Middle frontal gyrus (tissue), 1 donor: ENCODE measurements around the gene SOX30.
"Not testable (repeated sequence)": the region's sequence is repeated elsewhere in the genome, so short reads cannot be mapped to it uniquely, and the experiment has no call there.

ENCODE experiments used
- DNase-seq: peaks from one replicate; pipeline ENCODE4 v3.0.0-alpha.2; 2015; ENCODE audit warnings: low spot score; ENCODE audit errors: extremely low spot score

The SOX30 gene

DNA sequence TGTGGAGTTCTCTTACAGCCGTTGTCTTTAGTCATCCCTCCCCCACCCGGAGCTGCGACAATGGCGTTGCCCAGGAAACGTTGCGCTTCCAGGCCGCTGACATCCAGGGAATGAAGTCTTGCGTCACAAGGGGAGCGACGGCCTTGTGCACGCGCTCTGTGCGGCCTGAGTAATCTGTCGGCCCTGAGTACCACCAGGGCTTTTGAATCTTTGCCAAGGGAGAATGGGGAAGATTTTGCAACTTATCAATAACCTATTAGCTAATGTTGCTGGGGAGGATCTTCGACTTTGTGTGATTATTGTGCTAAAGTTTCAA is at the start of gene SOX30:
Gene SOX30, minus strand, starts transcription at position 62 of the 316 bp plus-strand sequence. CDS start 360 bp downstream, outside the sequence.
- no peak for DNase-seq

DNA sequence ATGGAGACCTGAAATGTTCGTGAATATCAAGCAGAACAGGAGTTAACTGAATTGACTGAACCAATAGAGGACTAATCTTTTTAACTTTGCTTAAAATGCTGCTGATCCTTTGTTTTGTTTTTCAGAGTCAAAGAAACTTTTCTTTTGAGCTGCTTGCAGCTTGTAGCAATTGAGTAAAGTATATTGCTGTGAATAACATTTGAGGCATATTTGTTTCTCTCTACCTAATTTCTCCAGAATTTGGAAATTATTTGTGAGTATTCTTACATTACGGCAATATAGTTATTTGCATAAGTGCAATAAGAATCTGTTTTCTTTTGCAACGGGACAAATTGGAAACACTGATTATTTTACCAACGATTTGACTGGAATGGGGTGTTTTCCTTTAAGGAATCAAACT is 46.4 kb upstream of the SOX30 start:
- not testable (repeated sequence) for DNase-seq

DNA sequence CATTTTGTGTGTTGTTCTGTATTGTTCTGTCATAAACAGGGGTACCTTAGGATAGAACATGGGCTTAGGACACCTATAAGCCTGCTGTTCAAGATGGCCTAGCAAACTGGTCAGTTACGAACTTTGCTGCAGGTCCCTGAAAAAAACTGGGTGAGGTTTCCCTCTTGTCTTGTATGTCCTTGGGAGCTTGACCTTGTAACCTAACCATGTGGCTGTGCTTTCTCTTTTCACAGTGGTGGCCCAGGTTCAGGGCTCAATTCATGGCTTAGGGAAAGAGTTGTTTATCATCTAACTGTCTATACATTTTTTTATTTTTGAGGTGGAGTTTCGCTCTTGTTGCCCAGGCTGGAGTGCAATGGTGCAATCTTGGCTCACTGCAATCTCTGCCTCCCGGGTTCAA is 43.9 kb upstream of the SOX30 start:
- DNase-seq, result not testable (repeated sequence)

DNA sequence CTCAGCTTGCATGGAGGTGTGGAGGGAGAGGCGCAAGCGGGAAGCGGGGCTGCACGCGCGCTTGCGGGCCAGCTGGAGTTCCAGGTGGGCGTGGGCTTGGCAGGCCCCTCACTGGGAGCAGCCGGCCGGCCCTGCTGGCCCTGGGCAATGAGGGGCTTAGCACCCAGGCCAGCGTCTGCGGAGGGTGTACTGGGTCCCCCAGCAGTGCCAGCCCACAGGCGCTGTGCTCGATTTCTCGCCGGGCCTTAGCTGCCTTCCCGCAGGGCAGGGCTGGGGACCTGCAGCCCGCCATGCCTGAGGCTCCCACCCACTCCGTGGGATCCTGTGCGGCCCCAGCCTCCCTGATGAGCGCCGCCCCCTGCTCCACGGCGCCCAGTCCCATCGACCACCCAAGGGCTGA is 41.6 kb upstream of the SOX30 start:
- DNase-seq, result not testable (repeated sequence)

DNA sequence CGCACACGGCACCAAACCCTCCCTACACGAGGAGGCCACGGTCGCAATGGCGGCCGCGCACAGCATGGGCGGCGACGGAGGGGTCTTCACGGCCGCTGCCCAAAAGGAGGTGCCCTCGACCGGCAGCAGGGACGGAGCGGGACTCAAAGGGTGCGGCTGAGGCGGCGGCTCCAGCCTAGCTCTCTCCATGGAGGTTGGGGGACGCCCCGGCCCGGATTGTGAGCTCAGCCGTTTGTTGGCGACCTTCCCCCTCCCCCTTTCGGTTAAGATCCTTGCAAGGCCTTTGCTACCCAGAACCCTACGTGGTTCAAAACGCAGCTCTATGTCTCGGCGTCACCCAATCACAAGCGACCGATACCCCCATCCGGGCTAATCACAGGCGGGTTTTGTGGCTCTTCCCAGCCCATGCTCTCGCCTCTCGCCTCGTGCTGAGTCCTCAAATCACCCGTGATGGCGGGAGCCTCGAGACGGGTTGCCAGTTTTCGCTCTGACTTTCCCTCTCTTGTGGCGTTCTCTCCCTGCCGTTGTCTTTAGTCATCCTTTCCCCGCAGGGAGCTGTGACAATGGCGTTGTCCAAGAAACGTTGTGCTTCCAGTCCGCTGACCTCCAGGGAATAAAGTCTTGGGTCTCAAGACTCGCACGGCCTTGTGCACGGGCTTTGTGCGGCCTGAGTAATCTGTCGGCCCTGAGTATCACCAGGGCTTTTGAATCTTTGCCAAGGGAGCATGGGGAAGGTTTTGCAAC is 38.6 kb upstream of the SOX30 start:
- no peak for DNase-seq

DNA sequence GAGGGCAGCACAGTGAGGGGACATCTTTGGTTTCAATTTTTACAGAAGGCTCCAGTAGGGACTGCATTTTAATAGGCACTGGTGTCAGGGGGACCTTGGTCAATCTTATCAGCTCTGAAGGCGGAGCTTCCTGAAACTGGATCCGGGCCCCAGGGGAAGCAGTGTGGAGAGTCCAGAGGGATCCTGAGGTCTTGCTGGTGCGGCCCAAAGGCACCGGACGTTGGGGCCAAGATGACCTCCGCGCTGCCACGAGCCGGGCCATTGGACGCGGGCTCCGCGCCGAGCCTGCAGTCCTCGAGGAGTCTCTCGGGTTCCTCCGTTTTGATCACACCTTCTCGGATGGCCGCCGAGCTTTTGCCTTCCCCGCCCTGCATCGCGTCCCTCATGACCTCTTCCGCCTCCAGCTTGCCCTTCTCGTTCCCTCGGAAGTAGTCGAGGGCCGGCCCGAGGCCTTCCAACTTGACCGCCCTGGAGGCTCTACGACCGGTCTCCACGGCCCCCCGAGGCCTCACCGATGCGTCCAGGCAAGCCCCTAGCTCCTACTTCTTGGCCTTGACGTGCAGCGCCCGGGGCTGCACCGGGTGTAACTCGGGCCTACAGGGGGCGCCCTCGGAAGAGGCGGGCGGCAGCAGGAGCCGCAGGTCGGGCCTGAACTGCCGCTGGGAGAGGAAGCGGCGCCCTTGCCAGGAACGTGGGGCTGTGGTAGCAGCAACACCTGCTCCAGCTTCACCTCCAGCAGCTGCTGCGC is 37.9 kb upstream of the SOX30 start:
- DNase-seq, result no peak

DNA sequence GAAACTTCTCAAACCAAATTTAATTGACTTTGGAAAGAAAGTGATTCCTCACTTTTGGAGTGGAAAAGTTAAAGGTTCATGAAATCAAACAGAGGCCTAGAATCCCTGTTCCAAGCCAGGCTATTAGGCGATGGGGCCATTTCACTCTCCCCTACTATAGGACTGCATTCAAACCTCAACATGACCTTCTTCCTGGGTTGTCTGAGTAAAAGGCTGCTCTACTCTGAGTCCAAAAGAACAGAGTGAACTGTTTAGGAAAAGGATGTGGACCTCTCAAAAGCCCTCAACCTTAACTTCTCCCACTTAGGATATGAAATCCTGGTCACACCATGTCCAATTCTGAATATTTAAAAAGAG is 34.9 kb upstream of the SOX30 start:
- DNase-seq, result no peak

DNA sequence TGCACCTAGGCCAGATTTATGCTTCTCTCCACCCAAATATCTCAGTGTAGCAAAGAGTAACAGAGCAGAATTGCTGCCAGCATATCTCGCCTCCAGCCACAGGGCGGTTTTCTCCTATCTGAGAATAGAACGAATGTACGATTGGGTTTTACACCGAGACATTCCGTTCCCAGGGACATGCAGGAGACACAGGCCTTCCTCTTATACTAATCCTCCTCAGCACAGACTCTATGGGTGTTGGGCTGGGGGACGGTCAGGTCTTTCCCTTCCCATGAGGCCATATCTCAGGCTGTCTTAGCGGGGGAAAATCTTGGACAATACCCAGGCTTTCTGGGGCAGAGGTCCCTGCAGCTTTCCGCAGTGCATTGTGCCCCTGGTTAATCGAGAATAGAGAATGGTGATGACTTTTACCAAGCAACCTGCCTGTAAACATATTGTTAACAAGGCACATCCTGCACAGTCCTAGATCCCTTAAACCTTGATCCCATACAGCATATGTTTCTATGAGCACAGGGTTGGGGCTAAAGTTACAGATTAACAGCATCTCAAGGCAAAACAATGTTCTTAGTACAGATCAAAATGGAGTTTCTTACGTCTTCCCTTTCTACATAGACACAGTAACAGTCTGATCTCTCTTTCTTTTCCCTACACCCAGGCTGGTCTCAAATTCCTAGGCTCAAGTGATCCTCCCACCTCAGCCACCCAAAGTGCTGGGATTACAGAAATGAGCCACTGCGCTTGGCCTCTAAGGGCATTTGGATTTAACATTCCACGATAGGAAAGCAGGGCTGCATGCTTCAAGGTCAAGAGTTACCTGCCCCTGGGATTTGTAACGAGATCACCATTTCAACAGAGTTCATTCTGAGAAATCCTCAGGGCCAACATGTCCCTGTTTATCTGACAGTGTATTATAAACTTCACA is 34.3 kb upstream of the SOX30 start:
- not testable (repeated sequence) for DNase-seq

DNA sequence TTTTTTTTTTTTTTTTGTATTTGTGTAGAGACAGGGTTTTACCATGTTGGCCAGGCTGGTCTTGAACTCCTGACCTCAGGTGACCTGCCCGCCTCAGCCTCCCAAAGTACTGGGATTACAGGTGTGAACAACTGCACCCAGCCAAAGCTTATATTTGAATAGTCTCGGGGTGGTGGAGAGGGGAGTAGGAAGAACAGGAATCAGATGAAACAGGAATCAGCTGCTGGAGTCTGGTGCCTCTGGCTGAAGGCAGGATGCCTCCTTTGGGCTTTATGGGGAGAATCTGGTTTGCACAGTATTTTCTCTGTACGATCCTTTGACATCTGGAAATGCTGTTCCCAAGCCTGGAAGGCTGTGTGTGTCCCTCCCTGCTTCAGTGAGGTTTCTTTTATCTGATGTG is 30.0 kb upstream of the SOX30 start:
- no peak for DNase-seq

DNA sequence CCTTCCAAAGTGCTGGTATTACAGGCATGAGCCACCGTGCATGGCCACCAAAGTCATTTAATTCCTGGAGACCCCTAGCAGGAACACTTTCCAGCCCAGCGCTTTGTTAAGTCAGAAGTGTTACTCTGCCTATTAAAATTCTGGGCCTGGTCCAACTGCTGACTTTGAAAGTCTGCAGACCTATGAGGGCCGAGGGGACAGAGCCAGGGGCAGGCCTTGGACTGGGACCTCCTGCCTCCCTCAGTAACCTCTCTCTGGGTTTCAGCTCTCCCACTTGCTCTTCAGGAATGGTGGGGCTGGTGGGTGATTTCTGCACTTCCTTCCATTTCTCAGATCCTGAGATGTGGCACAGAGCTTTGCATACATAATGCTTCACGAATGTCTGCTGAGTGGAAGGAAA is 28.8 kb upstream of the SOX30 start:
- no peak for DNase-seq

DNA sequence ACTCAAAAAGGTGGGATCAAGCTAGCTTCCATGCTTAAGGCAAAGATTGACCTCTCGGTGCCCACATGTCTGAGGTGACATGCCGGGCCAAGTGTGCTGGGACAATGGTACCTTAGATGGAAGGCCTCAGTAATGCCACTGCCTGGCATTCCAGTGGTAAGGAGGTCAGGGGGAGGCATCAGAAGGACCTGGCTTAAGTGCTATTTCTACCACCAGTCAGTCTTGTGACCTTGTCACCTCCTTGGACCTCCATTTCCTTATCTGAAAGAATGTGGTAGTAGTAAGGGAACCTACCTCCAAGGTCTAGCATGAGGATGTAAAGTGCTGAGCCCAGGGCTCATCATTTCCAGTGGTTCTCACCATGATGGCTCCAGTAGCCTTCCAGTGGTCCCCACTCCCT is 28.0 kb upstream of the SOX30 start:
- no peak for DNase-seq

DNA sequence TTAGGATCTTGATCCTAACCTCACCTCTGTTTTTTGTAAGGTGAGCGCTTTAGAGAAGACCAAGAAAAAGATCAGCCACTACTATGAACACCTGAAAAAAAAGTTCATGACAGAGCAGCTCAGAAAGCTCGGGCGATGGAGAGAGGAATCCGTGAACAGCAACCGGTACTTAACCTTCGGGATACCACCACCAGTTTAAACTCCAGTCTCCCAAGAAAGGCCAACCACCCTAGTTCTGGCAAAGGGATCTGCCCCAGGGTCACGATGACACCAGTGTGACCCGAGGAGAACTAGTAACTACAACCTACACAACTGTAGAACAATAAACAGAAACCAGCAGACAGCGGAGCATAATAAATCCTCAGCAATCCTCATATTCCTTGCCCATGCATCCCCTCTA is 27.6 kb upstream of the SOX30 start:
- no peak for DNase-seq

DNA sequence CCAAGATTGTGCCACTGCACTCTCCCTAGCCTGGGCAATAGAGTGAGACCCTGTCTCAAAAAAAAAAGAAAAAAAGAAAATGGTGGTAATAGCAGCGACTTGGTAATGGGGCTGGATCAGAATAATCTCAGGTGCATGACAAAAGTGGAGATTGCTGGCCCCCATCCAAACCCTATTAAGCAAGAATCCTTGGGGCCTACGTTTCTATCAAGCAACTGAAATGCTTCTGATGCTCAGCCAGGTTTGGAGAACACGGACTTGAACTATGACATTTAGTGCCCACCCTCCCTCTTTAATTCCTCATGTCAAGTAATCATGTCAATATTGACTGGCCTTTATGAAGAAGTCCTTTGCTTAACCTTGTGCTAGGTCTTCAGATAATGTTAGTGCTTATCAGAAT is 25.7 kb upstream of the SOX30 start:
- no peak for DNase-seq

DNA sequence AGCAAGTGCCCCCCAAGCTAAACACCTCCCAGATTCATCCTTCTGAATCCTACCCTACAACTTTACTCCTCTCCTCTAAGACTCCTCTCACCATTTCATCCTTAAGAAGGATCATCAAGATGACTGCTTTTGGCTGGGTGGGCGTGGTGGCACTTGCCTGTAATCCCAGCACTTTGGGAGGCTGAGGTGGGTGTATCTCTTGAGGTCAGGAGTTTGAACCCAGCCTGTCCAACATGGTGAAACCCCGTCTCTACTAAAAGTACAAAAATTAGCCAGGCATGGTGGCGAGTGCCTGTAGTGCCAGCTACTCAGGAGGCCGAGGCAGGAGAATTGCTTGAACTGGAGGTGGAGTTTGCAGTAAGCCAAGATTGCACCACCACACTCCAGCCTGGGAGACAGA is 22.1 kb upstream of the SOX30 start:
- DNase-seq, result not testable (repeated sequence)

DNA sequence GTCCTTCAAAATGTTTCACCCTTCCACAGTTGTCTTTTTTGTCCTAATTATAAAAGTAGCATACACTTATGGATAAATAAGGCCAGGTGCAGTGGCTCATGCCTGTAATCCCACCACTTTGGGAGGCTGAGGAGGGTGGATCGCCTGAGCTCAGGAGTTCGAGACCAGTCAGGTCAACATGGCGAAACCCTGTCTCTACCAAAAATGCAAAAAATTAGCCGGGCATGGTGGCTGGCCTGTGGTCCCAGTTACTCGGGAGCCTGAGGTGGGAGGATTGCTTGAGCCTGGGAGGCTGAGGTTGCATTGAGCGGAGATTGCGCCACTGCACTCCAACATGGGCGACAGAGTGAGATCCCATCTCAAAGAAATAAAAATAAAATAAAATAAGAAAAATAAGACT is 20.7 kb upstream of the SOX30 start:
- DNase-seq, result no peak

DNA sequence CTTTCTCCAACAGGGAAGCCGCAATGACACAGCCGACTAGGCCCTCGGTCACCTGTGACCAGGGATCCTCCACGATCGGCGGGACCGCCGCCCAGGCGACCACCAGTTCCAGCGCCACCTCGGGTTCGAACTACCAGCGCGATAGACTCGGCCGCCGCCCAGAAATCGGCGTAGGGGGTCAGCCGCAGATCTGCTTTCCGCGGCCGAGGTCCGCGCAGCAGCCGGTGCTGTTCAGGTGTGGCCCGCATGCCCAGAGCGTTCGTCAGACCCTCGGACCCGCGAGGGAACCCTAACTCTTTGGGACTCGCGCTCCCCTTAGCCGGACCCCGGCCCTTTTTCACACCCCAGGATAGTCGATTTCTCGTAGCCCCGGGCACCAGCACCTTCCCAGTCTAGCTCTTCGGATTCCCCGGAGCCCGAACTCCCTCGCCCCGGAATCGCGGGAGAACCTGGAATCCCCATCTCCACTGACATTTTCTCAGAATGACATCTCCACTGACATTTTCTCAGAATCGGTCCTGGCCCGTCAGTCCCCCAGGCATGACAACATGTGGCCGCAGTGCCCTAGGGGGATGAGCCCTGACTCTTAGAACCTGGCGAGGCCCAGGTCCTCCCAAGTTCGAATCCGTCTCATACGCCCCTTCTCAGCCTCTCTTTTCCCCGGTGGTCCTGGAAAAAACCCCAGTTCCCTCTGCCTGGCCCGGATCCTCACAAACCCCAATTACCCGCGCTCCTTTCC is 19.5 kb upstream of the SOX30 start:
- DNase-seq, result no peak

DNA sequence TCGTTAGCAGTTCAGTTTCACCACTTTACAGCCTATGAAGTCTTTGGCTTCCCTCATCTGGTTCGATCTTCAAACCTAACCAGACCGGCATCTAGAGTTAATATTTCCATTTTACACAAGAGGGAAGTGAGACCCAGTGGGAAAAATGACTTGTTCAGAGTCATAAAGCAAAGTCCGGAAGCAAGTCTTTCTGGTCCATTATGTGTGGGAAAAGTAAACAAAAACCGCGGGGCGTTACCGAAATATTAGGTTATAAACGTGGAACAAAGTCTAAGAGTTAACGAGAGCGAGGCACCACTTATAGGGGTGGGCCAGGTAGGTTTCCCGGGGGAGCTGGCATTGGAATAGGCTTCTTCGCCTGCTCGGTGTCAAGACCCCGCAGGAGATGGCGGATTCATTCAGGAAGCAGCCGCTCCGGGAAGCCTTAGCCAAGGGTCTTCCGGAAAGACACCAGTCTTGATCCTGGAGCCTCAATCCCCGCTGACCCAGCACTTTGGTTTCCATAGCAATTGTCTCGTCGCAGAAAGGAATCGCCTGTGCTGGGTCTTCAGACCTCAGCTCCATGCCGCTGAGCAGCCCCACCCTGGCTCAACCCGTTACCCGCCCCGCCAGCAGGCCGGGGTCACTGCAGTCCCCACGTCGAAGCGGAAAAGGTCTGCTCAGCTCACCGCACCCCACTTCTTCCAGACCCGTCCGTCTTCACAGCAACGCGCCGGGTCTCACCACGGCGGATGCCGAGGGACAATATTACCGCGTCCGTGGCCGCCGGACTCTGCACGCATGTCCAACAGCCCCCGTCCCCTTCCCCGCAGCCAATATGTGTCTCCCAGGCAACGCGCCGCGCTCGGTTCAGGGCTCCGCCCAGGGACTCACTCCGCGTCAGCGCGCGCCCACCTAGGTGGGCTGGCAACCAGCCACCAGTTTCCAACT is 18.7 kb upstream of the SOX30 start, which contains the start of gene C5orf52:
Gene C5orf52, plus strand, starts transcription at position 872 of the 930 bp plus-strand sequence. CDS start 82 bp downstream, outside the sequence.
- no peak for DNase-seq

DNA sequence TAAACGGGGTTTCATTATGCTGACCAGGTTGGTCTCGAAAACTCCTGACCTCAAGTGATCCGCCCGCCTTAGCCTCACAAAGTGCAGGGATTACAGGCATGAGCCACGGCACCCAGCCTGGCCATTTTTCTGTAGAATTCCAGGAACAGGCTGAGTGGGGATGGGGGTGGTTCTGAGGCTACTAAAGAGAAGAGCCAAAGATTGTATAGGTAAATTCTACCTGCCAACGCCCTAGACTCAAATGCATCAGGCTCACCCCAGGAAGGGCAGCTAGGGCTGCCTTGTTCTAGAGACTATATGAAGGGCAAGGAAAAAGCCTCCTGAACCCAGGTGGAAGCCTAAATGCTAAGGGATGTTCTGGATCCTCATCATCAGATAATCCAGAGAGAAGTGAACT is 17.5 kb upstream of the SOX30 start:
- DNase-seq, result no peak

DNA sequence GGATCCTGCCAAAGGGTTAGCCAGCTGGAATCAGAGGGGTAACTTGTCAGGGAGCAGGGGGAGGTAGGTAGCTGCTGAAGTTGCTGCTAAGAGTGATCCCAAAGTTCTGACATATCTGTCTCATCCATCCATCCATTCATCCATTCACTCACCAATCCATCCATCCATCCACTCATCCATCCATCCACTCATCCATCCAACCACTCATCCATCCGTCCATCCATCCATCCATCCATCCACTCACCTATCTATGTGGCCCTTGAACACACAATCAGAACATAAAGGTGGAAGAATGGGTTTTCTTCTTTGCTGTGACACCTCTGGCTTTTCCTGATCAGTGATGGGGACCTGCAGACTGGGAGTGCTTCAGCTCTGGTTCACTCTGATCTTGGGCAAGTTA is 16.1 kb upstream of the SOX30 start:
- DNase-seq, result no peak

DNA sequence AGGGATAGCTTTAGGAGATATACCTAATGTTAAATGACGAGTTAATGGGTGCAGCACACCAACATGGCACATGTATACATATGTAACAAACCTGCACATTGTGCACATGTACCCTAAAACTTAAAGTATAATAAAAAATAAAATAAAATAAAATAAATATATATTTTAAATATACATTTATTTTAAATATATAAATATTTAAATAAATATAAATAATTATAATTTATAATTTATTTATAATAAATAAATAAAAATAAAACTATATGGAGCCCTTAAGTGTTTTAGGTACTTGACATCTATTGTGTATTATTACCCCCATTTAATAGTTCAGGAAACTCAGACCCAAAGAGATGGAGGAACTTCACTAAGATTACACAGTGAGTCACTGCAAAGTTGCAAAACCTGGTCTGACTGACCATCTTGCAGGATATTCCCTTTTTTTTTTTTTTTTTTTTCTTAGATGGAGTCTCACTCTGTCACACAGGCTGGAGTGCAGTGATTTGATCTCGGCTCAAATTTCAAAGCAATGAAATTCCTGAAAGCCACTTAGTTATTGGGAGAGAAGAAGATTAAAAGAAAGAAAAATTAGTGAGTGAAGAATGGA is 13.3 kb upstream of the SOX30 start:
- DNase-seq, result no peak
